Lung (tissue), 12 donors: ENCODE measurements around the gene MAP2K5. TPM values are rescaled to one million over a fixed set of nuclear protein-coding genes. Genes with fewer than 3 reads are reported as not detected.

ENCODE experiments used
- ATAC-seq: fragments of 200-7000 bp; cut with Tn5 transposase; one replicate; pipeline ENCODE4 v1.9.1; 2020; ENCODE audit warnings: moderate number of reproducible peaks; ENCODE audit not compliant: insufficient read depth, low FRiP score
- DNase-seq, 3 donors: peaks; one replicate each; pipeline ENCODE4 v3.0.0-alpha.2; 2013 to 2017
- H3K27ac ChIP-seq, 2 donors: one replicate each; pipeline ENCODE4 v1.5.1; 2013; ENCODE audit warnings: mild to moderate bottlenecking in 2 of 2, moderate library complexity in 2 of 2, control low read depth in 1 of 2, inconsistent platforms in 1 of 2, low read depth in 1 of 2, low read length in 1 of 2
- H3K27me3 ChIP-seq, 3 donors: one replicate each; pipeline ENCODE4 v1.5.1; 2013; ENCODE audit warnings: low read length in 2 of 3; ENCODE audit not compliant: control insufficient read depth in 3 of 3, insufficient read depth in 3 of 3
- H3K36me3 ChIP-seq, 4 donors: one replicate each; pipeline ENCODE4 v1.5.1; 2013; ENCODE audit warnings: low read length in 4 of 4, mild to moderate bottlenecking in 1 of 4, moderate library complexity in 1 of 4; ENCODE audit not compliant: control insufficient read depth in 4 of 4, insufficient read depth in 4 of 4
- H3K4me1 ChIP-seq, 5 donors: one replicate each; pipeline ENCODE4 v1.5.1; 2013; ENCODE audit warnings: low read length in 5 of 5, mild to moderate bottlenecking in 2 of 5, moderate library complexity in 1 of 5; ENCODE audit not compliant: control insufficient read depth in 5 of 5, insufficient read depth in 5 of 5
- H3K4me3 ChIP-seq: one replicate; pipeline ENCODE4 v1.5.1; 2013; ENCODE audit warnings: mild to moderate bottlenecking, control low read depth, moderate library complexity
- H3K9ac ChIP-seq, 2 donors: one replicate each; pipeline ENCODE4 v1.5.1; 2013; ENCODE audit warnings: low read length in 2 of 2, control low read depth in 1 of 2; ENCODE audit not compliant: insufficient read depth in 1 of 2
- H3K9me3 ChIP-seq, 4 donors: one replicate each; pipeline ENCODE4 v1.5.1; 2013; ENCODE audit warnings: low read length in 3 of 4, mild to moderate bottlenecking in 1 of 4, moderate library complexity in 1 of 4; ENCODE audit not compliant: control insufficient read depth in 4 of 4, insufficient read depth in 3 of 4
- WGBS, 2 donors: extraction: QIAGEN DNeasy Blood & Tissue Kit; methylation state at CpG; one replicate each; pipeline ENCODE4 v1.1.7; 2013; 5-methylcytosine and 5-hydroxymethylcytosine counted together
- polyA plus RNA-seq, 2 donors: library from polyadenylated mRNA; stranded (reverse); fragments of 200-250 nt; gene quantifications; one replicate each; pipeline ENCODE4 v1.2.1, GENCODE V29; 2013
- total RNA-seq, 2 donors: library from RNA; depleted of rRNA in 1 of 2; stranded (reverse); fragments of >200 nt in 1 of 2; gene quantifications; one replicate each; pipeline ENCODE4 v1.2.1, GENCODE V29; 2014 to 2021
- TF ChIP-seq, protein P1 (sequence below): IDR thresholded peaks from 2 replicates; pipeline ENCODE4 v1.5.1; 2012; ENCODE audit warnings: mild to moderate bottlenecking; ENCODE audit errors: control extremely low read depth, extremely low read depth
- donor health status: control.
- donor health status: control.
- donor health status: Bipolar disorder and iron deficiency.
- donor health status: healthy.
- donor health status: DM: yes; HTN: yes; CAD: no.

The MAP2K5 gene
- total and polyA plus RNA-seq, 4 donors, result 6.3 to 19.1 (median 12.4) TPM

- 9 to 11% methylated on average over 66 to 68 of the region's 68 CpGs for WGBS, 2 donors
- no peak overlapping the region for H3K9ac ChIP-seq
- ATAC-seq, result no peak
- DNase-seq, result peak in 1 of 3 donors; percentile 10
- peaks cover 0 to 7% (median 0%) of the 10 kb centered on the region in 4 donors for H3K9me3 ChIP-seq
- TF ChIP-seq, protein P1, sequence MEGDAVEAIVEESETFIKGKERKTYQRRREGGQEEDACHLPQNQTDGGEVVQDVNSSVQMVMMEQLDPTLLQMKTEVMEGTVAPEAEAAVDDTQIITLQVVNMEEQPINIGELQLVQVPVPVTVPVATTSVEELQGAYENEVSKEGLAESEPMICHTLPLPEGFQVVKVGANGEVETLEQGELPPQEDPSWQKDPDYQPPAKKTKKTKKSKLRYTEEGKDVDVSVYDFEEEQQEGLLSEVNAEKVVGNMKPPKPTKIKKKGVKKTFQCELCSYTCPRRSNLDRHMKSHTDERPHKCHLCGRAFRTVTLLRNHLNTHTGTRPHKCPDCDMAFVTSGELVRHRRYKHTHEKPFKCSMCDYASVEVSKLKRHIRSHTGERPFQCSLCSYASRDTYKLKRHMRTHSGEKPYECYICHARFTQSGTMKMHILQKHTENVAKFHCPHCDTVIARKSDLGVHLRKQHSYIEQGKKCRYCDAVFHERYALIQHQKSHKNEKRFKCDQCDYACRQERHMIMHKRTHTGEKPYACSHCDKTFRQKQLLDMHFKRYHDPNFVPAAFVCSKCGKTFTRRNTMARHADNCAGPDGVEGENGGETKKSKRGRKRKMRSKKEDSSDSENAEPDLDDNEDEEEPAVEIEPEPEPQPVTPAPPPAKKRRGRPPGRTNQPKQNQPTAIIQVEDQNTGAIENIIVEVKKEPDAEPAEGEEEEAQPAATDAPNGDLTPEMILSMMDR, result no peak
- no peak overlapping the region for H3K27ac ChIP-seq
- H3K27me3 ChIP-seq, result peaks cover 15 to 82% (median 74%) of the 10 kb centered on the region in 3 donors
- H3K4me1 ChIP-seq, result peaks cover 0 to 43% (median 21%) of the 10 kb centered on the region in 5 donors
- no peak overlapping the region for H3K4me3 ChIP-seq
- H3K36me3 ChIP-seq, result no peaks in the 10 kb centered on the region
Measured at GRCh38 chr15:67829647-67830504, 287.4 kb downstream of the MAP2K5 start.

DNA sequence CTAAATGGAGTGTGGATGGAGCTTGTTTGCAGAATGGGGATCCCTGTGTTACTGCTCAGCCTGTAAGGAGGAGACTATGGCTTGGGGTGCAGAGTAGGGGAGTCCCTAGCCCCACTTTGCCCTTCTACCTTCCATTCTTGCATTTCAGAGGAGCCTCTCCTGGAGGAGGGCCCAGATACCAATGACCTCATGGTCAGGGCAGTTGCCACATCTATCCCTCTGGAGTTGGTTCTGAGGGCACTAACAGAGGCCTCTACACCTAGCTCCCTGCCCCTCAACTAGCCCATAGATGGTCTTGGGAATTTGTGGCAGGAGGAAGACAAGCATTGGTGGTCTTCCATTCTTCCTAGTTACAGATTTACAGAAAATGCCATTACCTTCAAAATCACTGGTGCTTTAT, 288.9 kb downstream of the MAP2K5 start:
- TF ChIP-seq, protein P1, result no peak
- H3K9ac ChIP-seq, result no peak overlapping the region
- H3K27ac ChIP-seq, result no peak overlapping the region
- no peaks in the 10 kb centered on the region for H3K36me3 ChIP-seq
- ATAC-seq (no peak), DNase-seq (peak in 1 of 3 donors; percentile 10)
- peaks cover 13 to 81% (median 79%) of the 10 kb centered on the region in 3 donors for H3K27me3 ChIP-seq
- H3K4me1 ChIP-seq, result peaks cover 0 to 50% (median 21%) of the 10 kb centered on the region in 5 donors
- no peak overlapping the region for H3K4me3 ChIP-seq
- H3K9me3 ChIP-seq, result peaks cover 0 to 4% (median 0%) of the 10 kb centered on the region in 4 donors

- DNase-seq (peak in 2 of 3 donors; percentile 16 to 32), ATAC-seq (no peak)
- no peak overlapping the region for H3K4me3 ChIP-seq
- peaks cover 0 to 2% (median 0%) of the 10 kb centered on the region in 4 donors for H3K9me3 ChIP-seq
- TF ChIP-seq, protein P1, result no peak
- H3K36me3 ChIP-seq, result no peaks in the 10 kb centered on the region
- H3K9ac ChIP-seq, result no peak overlapping the region
- peaks cover 6 to 82% (median 78%) of the 10 kb centered on the region in 3 donors for H3K27me3 ChIP-seq
- H3K27ac ChIP-seq, result no peak overlapping the region
- peaks cover 0 to 50% (median 21%) of the 10 kb centered on the region in 5 donors for H3K4me1 ChIP-seq
- WGBS, 2 donors, result 29 to 31% methylated on average over 9 of the region's 9 CpGs
Measured at GRCh38 chr15:67832031-67832551, 289.6 kb downstream of the MAP2K5 start.
